ENCODE results near the gene PAIP2.

PAIP2 gene

DNA sequence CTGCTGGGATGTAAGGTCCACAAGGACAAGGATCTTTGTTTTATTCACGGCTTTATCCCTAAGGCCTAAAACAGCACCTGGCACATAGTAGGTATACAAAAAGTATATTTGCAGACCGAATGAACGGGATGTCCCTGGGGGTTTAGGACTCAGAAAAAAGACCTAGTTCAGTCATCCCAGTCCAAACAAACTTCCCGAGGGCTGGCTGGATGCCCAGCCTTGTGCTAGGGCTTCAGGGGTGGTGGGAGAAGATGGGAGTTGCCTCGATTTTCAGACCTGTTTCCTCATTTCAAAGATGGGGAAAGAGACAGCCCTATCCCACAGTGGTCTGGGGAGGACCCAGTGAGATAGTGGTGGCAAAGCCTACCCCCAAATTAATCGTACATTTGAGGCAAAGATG is 56.3 kb downstream of the PAIP2 start:
- no peak for DNase-seq
- no peaks in the 10 kb centered on the region for H3K36me3 ChIP-seq

DNA sequence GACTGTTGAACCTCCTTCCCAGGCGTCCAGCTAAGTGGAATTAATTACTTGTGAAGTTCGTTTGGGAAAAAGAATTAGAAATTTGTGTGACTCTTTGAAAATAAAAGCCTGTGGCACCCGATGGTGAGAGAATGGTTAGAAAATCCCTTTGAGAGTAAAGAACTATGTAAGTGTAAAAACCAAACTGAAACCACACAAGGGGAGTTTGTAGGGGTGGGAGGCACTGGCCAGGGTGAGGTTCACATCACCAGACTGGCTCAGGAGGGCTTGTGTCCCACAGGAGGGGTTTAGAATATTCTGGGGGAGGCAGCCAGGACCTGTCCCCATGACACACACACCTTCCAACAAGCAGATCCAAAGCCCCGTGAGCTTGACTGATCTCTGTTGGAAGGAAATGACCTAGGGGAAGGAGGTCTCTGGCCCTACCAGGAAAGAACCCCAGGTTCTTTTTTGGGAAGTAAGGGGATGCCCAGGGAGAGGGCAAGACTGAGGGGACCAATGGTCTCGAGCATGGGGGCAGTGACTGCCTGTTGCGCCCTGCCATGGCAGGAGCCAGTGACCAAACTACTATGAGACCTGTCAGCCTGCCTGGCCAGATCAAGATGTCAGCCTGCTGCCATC is 58.0 kb downstream of the PAIP2 start:
- no peak for DNase-seq
- TF ChIP-seq CTCF (IDR thresholded peaks at IDR 0.05; ENCODE audit: low read depth, low read length), result no peak
- Histone ChIP-seq H3K4me1 (peaks cover 4% of the 10 kb centered on the region), H3K4me3 (ENCODE audit: low read depth, low read length) (no peak overlapping the region), H3K36me3 (no peaks in the 10 kb centered on the region), H3K9me3 (no peaks in the 10 kb centered on the region), H3K27me3 (peaks cover 6% of the 10 kb centered on the region)

More for the DNA sequence above, 56.3 kb downstream of the PAIP2 start:
- Histone ChIP-seq H3K27me3 (peaks cover 23% of the 10 kb centered on the region), H3K4me3 (ENCODE audit: low read depth, low read length) (no peak overlapping the region), H3K4me1 (no peaks in the 10 kb centered on the region; the same call in 1 of the 2 replicates), H3K9me3 (no peaks in the 10 kb centered on the region)
- TF ChIP-seq CTCF (IDR thresholded peaks at IDR 0.05; ENCODE audit: low read depth, low read length), result no peak

GRCh38 chr5:139401546-139401945 is 59.9 kb downstream of the PAIP2 start:
- no peak for DNase-seq
- Histone ChIP-seq H3K27me3 (no peaks in the 10 kb centered on the region), H3K4me3 (ENCODE audit: low read depth, low read length) (no peak overlapping the region), H3K4me1 (peaks cover 4% of the 10 kb centered on the region), H3K9me3 (no peaks in the 10 kb centered on the region), H3K36me3 (no peaks in the 10 kb centered on the region)
- TF ChIP-seq CTCF (IDR thresholded peaks at IDR 0.05; ENCODE audit: low read depth, low read length), result no peak

DNA sequence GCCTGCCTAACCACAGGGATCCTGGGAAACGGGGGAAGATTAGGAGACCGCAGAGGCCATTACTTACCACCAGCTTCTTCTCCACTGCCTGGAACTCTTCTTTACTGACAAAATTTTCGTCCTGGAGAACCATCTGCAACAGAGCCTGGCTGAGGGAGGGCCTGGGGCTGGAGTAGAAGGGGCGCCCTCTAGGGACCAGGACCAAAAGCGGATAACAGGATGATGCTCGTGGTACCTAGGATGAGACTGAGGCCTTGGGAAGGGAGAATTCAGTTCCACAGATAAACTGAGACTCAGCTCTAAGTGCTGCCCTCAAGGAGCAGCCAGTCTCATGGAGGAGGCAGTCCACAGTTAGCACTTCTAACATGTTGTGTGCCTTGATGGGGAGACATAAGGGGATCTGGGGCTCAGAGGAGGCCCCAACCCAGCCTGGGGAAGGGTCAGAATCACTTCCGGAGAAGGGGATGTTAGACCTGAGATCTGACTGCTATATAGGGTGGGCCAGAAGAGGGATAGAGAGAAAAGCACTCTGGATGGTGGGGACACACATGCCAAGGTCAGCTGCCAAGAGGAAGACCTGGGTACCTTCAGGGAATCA is 61.0 kb downstream of the PAIP2 start:
- H3K36me3 ChIP-seq, result no peaks in the 10 kb centered on the region
- peak; percentile 61 for TF ChIP-seq CTCF (IDR thresholded peaks at IDR 0.05; ENCODE audit: low read depth, low read length)
- H3K9me3 ChIP-seq, result no peaks in the 10 kb centered on the region
- H3K27me3 ChIP-seq, result no peaks in the 10 kb centered on the region
- H3K4me1 ChIP-seq, result peaks cover 4% of the 10 kb centered on the region
- peak; percentile 53 for DNase-seq
- H3K4me3 ChIP-seq (ENCODE audit: low read depth, low read length), result no peak overlapping the region

- TF ChIP-seq CTCF (IDR thresholded peaks at IDR 0.05; ENCODE audit: low read depth, low read length), result no peak
- peak overlapping the region; percentile 78 for H3K4me3 ChIP-seq (ENCODE audit: low read depth, low read length)
- no peaks in the 10 kb centered on the region for H3K36me3 ChIP-seq
- H3K27me3 ChIP-seq, result no peaks in the 10 kb centered on the region
- no peaks in the 10 kb centered on the region for H3K9me3 ChIP-seq
- peaks cover 4% of the 10 kb centered on the region for H3K4me1 ChIP-seq
- no peak for DNase-seq
These were observed 61.7 kb downstream of the PAIP2 start for GRCh38 chr5:139403418-139403786.

DNA sequence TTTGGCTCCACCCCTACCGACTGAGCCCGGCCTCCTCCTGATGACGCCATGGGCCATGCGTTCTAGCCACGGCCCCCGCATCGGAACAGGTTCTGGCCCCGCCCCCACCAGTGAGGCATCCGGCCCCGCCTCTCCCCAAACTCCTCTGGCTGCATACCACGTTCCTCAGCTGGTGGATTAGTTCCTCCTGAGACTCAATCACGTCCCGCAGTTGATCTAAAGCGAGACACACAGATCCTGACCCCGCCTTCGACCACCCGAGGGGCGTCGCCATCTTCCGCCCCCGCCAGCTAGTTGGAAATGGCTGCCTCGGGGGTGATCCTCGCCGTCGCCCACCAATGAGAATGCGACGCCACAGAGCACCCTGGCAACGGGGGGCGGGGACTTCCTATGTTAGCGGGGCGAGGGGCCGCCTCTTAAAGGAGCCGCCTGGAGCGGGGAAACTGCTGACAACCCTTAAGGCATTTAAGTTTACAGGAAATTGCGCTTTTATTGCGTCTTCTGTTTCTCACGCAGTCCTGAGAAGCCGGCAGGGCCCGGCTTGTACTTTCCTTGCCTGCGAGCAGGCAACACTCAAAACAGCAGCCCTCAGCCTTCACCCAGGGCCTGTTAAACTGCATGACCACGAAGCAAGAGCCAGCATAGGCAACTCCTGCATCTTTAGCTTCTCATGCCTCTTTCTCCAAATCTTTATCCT is 62.3 kb downstream of the PAIP2 start, which contains the start of gene SPATA24:
TSS of gene SPATA24 (minus strand) at position 303 of the 697 bp plus-strand sequence. CDS start at position 274, 29 bp downstream.
- TF ChIP-seq CTCF (IDR thresholded peaks at IDR 0.05; ENCODE audit: low read depth, low read length), result no peak
- H3K27me3 ChIP-seq, result no peaks in the 10 kb centered on the region
- peak within 1 kb of the TSS; percentile 78 for H3K4me3 ChIP-seq (ENCODE audit: low read depth, low read length)
- no peaks in the 10 kb centered on the region for H3K36me3 ChIP-seq
- DNase-seq, result peak; percentile 98
- H3K4me1 ChIP-seq, result peaks cover 4% of the 10 kb centered on the region
- no peaks in the 10 kb centered on the region for H3K9me3 ChIP-seq

Measured in BE2C (cell line).